Activated T-cell treated with anti-CD3 and anti-CD28 coated beads, Interleukin-2, amount 50 U/mL, for 72 hours (primary cell): ENCODE data around the gene LARP4B. TPM values are rescaled to one million over a fixed set of nuclear protein-coding genes. Genes with fewer than 3 reads are reported as not detected.

Experiments
- ATAC-seq, 2 donors: fragments of 150-1000 bp; cut with Tn5 transposase; replicated peaks in 1 of 2; 2 replicates each; pipeline ENCODE4 v1.10.0; 2021; ENCODE audit warnings: moderate library complexity in 2 of 2, mild to moderate bottlenecking in 1 of 2
- DNase-seq, 2 donors: peaks; one replicate each; pipeline ENCODE4 v3.0.0; 2021 to 2022; ENCODE audit warnings: mixed read lengths in 1 of 2
- H3K27ac Mint-ChIP-seq: one replicate; pipeline ENCODE4 v1.8.0; 2022; ENCODE audit warnings: mild to moderate bottlenecking, moderate library complexity, mixed read lengths
- H3K27me3 Mint-ChIP-seq: one replicate; pipeline ENCODE4 v1.8.0; 2022; ENCODE audit warnings: low read depth, mixed read lengths
- H3K36me3 Mint-ChIP-seq, 2 donors: one replicate each; pipeline ENCODE4 v1.8.0; 2022; ENCODE audit warnings: mixed read lengths in 2 of 2, mild to moderate bottlenecking in 1 of 2; ENCODE audit not compliant: insufficient read depth in 2 of 2
- H3K4me1 Mint-ChIP-seq: one replicate; pipeline ENCODE4 v1.8.0; 2022; ENCODE audit warnings: low read depth, mixed read lengths
- H3K4me3 Mint-ChIP-seq, 2 donors: one replicate each; pipeline ENCODE4 v1.8.0; 2022; ENCODE audit warnings: mild to moderate bottlenecking in 2 of 2, mixed read lengths in 2 of 2, moderate library complexity in 2 of 2
- H3K9me3 Mint-ChIP-seq, 2 donors: one replicate each; pipeline ENCODE4 v1.8.0; 2022; ENCODE audit warnings: mixed read lengths in 2 of 2
- total RNA-seq, 2 donors: library from RNA; stranded (reverse); gene quantifications; one replicate each; pipeline ENCODE4 v1.2.3, GENCODE V29; 2022

The LARP4B gene
- total RNA-seq, 2 donors from 2014 or later, result 103 to 109 TPM

GRCh38 chr10:905972-906371, 25.5 kb downstream of the LARP4B start:
- Mint-ChIP-seq H3K4me1 (peaks cover 45% of the 10 kb centered on the region), H3K9me3 (no peaks in the 10 kb centered on the region), H3K36me3 (peaks cover 0 to 16% of the 10 kb centered on the region in 2 donors), H3K27me3 (no peaks in the 10 kb centered on the region), H3K4me3 (no peak overlapping the region), H3K27ac (no peak overlapping the region)
- ATAC-seq (no peak), DNase-seq (no peak)

DNA sequence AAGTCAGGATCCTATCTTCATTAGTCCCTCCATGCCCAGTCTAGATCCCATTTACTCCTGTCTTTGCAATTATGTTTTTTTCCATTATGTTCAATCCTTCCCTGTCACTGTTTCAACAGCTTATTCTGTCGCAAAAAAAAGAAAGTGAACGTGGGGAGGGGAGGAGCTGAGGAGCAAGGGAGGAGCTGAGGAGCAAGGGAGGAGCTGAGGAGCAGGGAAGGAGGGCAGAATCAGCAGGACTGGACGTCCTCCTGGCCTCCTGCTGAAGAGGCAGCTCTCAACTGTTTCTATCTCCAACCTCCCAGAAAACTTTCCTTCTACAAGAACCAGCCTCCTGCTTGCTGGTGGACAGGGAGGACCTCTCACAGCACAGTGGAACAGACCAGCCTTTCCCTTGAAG, 26.0 kb downstream of the LARP4B start:
- Mint-ChIP-seq H3K27ac (no peak overlapping the region), H3K9me3 (no peaks in the 10 kb centered on the region), H3K4me1 (peaks cover 45% of the 10 kb centered on the region), H3K27me3 (no peaks in the 10 kb centered on the region), H3K36me3 (peaks cover 0 to 16% of the 10 kb centered on the region in 2 donors), H3K4me3 (no peak overlapping the region)
- ATAC-seq (no peak), DNase-seq (no peak)

- Mint-ChIP-seq H3K36me3 (peaks cover 0 to 16% of the 10 kb centered on the region in 2 donors), H3K4me3 (no peak overlapping the region), H3K27me3 (no peaks in the 10 kb centered on the region), H3K9me3 (no peaks in the 10 kb centered on the region), H3K27ac (no peak overlapping the region), H3K4me1 (peaks cover 45% of the 10 kb centered on the region)
- DNase-seq (no peak), ATAC-seq (no peak)
These were observed 27.1 kb downstream of the LARP4B start for GRCh38 chr10:904403-904802.

- no peak for DNase-seq
- Mint-ChIP-seq H3K27me3 (no peaks in the 10 kb centered on the region), H3K4me3 (no peak overlapping the region), H3K36me3 (peaks cover 2 to 5% of the 10 kb centered on the region in 2 donors), H3K27ac (no peak overlapping the region), H3K4me1 (peaks cover 24% of the 10 kb centered on the region), H3K9me3 (no peaks in the 10 kb centered on the region)
- no peak for ATAC-seq
These were observed 33.4 kb downstream of the LARP4B start for GRCh38 chr10:898141-898540.

DNA sequence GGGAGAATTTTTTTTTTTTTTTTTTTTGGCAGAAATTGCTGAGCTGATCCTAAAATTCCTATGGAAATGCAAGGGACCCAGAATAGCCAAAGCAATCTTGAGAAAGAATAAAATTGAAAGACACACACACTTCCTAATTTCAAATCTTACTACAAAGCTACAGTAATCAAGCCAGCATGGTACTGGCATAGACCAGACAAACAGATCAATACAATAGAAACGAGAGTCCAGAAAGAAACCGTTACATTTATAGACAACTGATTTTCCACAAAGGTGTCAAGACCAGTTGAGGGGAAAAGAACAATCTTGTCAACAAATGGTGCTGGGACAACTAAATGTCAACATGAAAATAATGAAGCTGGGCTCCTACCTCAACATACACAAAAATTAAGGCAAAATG, 34.5 kb downstream of the LARP4B start:
- Mint-ChIP-seq H3K9me3 (no peaks in the 10 kb centered on the region), H3K4me1 (peaks cover 19% of the 10 kb centered on the region), H3K27me3 (no peaks in the 10 kb centered on the region), H3K4me3 (no peak overlapping the region), H3K36me3 (peaks cover 2% of the 10 kb centered on the region in 2 donors), H3K27ac (peak overlapping the region; percentile 32)
- DNase-seq (no peak), ATAC-seq (no peak)

DNA sequence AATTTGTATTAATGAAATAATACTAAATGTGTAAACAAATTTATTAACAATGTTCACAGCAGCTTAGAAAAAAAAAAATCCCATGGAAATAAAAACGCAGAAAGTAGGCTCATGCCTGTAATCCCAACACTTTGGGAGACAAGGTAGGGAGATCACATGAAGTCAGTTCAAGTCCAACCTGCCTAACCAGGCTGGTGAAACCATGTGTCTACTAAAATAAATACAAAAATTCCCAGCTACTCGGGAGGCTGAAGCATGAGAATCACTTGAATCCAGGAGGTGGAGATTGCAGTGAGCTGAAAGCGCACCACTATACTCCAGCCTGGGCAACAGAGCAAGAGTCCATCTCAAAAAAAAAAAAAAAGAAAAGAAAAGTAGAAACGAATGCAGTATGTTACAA, 36.2 kb downstream of the LARP4B start:
- no peak overlapping the region for H3K4me3 Mint-ChIP-seq
- peaks cover 2% of the 10 kb centered on the region in 2 donors for H3K36me3 Mint-ChIP-seq
- no peak for ATAC-seq
- H3K27me3 Mint-ChIP-seq, result no peaks in the 10 kb centered on the region
- H3K9me3 Mint-ChIP-seq, result no peaks in the 10 kb centered on the region
- peaks cover 17% of the 10 kb centered on the region for H3K4me1 Mint-ChIP-seq
- DNase-seq, result no peak
- no peak overlapping the region for H3K27ac Mint-ChIP-seq

DNA sequence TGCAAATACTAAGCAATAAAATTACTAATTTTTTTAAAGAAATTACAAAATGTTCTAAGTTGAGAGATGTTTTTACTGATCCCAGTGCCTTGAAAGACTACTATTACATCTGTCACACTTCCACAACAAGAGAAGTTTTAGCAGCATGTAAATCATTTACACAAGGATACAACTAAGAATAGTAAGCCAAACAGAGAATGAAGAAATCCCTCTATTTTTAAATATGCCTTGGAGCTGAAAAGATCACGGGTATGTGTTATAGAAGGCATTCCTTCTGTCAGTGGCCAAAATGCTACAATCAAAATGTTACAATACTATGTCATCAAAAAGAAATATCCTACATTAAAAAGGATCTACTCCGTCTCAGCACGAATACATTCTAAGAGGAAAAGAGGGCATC, 52.6 kb downstream of the LARP4B start:
- no peaks in the 10 kb centered on the region for H3K9me3 Mint-ChIP-seq
- no peaks in the 10 kb centered on the region for H3K27me3 Mint-ChIP-seq
- ATAC-seq, result no peak
- H3K4me3 Mint-ChIP-seq, result no peak overlapping the region
- peaks cover 8 to 33% of the 10 kb centered on the region in 2 donors for H3K36me3 Mint-ChIP-seq
- no peak overlapping the region for H3K27ac Mint-ChIP-seq
- DNase-seq, result no peak
- H3K4me1 Mint-ChIP-seq, result peaks cover 4% of the 10 kb centered on the region

GRCh38 chr10:878333-878759, 53.2 kb downstream of the LARP4B start:
- ATAC-seq, result no peak
- H3K36me3 Mint-ChIP-seq, result peaks cover 8 to 36% of the 10 kb centered on the region in 2 donors
- DNase-seq, result no peak
- no peaks in the 10 kb centered on the region for H3K27me3 Mint-ChIP-seq
- peaks cover 4% of the 10 kb centered on the region for H3K4me1 Mint-ChIP-seq
- no peak overlapping the region for H3K4me3 Mint-ChIP-seq
- no peak overlapping the region for H3K27ac Mint-ChIP-seq
- H3K9me3 Mint-ChIP-seq, result no peaks in the 10 kb centered on the region

GRCh38 chr10:876438-876837, 55.1 kb downstream of the LARP4B start:
- Mint-ChIP-seq H3K4me3 (no peak overlapping the region), H3K36me3 (peaks cover 4 to 32% of the 10 kb centered on the region in 2 donors), H3K4me1 (peaks cover 19% of the 10 kb centered on the region), H3K27me3 (no peaks in the 10 kb centered on the region), H3K27ac (no peak overlapping the region), H3K9me3 (no peaks in the 10 kb centered on the region)
- ATAC-seq (no peak), DNase-seq (no peak)

DNA sequence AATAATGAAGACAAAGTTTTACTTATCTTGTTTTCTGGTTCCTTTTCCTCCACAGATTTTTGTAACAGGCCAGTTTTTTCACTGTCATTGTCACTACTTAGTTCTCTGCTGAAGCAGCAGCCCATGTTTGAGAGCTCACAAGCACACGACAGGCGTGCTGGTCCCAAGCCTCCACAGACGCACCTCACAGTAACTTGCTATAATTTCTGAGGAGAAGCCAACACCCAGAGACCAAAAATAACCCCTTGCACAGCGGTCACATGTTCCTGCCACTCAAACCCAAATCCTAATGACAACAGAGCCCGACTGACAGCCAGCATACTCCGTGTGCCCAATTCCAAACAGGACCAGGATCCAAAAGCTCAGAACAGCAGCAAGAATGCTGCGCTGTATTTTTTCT, 58.5 kb downstream of the LARP4B start:
- no peak for DNase-seq
- no peak for ATAC-seq
- H3K27ac Mint-ChIP-seq, result no peak overlapping the region
- H3K27me3 Mint-ChIP-seq, result no peaks in the 10 kb centered on the region
- H3K4me3 Mint-ChIP-seq, result no peak overlapping the region
- peaks cover 0 to 33% of the 10 kb centered on the region in 2 donors for H3K36me3 Mint-ChIP-seq
- no peaks in the 10 kb centered on the region for H3K9me3 Mint-ChIP-seq
- H3K4me1 Mint-ChIP-seq, result peaks cover 33% of the 10 kb centered on the region

- no peak for ATAC-seq
- Mint-ChIP-seq H3K9me3 (no peaks in the 10 kb centered on the region), H3K27ac (peak overlapping the region; percentile 17), H3K36me3 (peaks cover 2 to 29% of the 10 kb centered on the region in 2 donors), H3K4me3 (no peak overlapping the region), H3K27me3 (no peaks in the 10 kb centered on the region), H3K4me1 (peaks cover 37% of the 10 kb centered on the region)
- DNase-seq, result no peak
These were observed 59.5 kb downstream of the LARP4B start for GRCh38 chr10:871951-872403.

DNA sequence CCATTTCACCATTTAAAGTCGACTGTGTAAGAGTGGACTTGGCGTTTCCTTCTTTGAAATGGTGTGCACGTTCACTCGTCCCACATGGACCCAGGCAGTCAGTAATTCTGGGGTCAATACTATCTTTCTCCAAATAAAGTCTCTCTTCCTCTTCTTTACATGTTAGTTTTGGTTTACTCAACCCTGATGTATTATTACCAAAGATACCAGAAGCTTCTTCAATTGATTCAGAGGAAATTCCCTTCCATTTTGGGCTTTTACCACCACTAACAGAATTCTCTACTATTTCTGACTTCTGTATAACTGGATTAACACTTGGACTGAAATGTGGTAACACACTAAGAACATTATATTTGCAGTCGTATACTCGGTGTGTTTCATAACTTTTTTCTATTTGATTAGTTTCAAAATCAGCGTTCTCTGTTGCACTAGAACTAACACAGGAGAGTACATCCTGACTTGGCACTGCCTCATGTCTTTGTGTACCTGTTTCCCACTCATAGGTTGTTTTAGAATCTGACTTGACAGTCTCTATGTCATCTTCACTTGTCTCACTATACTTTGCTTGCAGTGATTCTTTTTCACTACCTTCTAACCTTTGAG, 60.8 kb downstream of the LARP4B start:
- H3K4me1 Mint-ChIP-seq, result peaks cover 47% of the 10 kb centered on the region
- H3K9me3 Mint-ChIP-seq, result no peaks in the 10 kb centered on the region
- H3K36me3 Mint-ChIP-seq, result peaks cover 3 to 37% of the 10 kb centered on the region in 2 donors
- peak overlapping the region; percentile 17 for H3K27ac Mint-ChIP-seq
- H3K27me3 Mint-ChIP-seq, result no peaks in the 10 kb centered on the region
- peak; percentile 74 to 88 for ATAC-seq
- no peak for DNase-seq
- H3K4me3 Mint-ChIP-seq, result peak overlapping the region in 1 of 2 donors; percentile 31

- H3K27me3 Mint-ChIP-seq, result no peaks in the 10 kb centered on the region
- ATAC-seq, result no peak
- no peak for DNase-seq
- peaks cover 44% of the 10 kb centered on the region for H3K4me1 Mint-ChIP-seq
- no peaks in the 10 kb centered on the region for H3K9me3 Mint-ChIP-seq
- no peak overlapping the region for H3K4me3 Mint-ChIP-seq
- peak overlapping the region; percentile 88 for H3K27ac Mint-ChIP-seq
- H3K36me3 Mint-ChIP-seq, result peaks cover 5 to 41% of the 10 kb centered on the region in 2 donors
These were observed 62.3 kb downstream of the LARP4B start for GRCh38 chr10:869171-869570.

- no peak for DNase-seq
- Mint-ChIP-seq H3K27ac (no peak overlapping the region), H3K9me3 (no peaks in the 10 kb centered on the region), H3K36me3 (peaks cover 10 to 47% of the 10 kb centered on the region in 2 donors), H3K27me3 (no peaks in the 10 kb centered on the region), H3K4me1 (peaks cover 40% of the 10 kb centered on the region), H3K4me3 (no peak overlapping the region)
- no peak for ATAC-seq
These were observed 63.7 kb downstream of the LARP4B start for GRCh38 chr10:867807-868206.
